Measurements from ENCODE around the gene NRCAM.
A peak's percentile ranks its signal among the peaks of the same experiment; 100 is the strongest.

Gene NRCAM

DNA sequence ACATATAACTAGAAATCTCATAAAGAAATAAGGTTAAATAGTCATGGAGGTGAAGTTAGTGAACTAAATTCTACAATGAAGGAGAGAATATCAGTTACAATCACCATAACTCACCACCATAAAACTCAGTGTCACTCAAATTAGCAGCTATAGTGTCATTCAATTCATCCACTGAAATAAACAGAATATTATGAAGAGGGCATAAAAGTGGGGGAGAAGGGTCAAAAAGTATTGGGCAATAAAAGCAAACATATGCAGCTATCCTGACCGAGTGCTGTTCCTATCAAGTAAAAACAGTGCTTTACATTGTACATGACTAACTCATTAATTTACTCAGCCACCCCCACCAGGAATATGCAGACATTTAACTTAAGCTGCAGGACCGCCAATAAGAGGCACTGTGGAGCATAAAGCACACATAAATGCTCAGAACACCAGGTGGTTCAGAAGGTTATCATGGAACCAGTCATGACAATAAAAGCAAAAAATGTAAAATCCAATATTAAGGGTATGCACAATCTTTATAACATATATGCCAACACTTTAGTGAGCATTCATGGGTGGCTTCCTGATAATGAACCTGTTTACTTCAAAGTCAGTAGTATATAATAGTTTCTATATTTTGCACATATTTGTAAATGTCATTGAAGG lies 230.6 kb downstream of the NRCAM start:
- TF ChIP-seq, protein P1, sequence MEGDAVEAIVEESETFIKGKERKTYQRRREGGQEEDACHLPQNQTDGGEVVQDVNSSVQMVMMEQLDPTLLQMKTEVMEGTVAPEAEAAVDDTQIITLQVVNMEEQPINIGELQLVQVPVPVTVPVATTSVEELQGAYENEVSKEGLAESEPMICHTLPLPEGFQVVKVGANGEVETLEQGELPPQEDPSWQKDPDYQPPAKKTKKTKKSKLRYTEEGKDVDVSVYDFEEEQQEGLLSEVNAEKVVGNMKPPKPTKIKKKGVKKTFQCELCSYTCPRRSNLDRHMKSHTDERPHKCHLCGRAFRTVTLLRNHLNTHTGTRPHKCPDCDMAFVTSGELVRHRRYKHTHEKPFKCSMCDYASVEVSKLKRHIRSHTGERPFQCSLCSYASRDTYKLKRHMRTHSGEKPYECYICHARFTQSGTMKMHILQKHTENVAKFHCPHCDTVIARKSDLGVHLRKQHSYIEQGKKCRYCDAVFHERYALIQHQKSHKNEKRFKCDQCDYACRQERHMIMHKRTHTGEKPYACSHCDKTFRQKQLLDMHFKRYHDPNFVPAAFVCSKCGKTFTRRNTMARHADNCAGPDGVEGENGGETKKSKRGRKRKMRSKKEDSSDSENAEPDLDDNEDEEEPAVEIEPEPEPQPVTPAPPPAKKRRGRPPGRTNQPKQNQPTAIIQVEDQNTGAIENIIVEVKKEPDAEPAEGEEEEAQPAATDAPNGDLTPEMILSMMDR (IDR thresholded peaks at IDR 0.05; ENCODE audit: low read length, missing control alignments), result no peak
- no peak overlapping the region for H3K4me3 ChIP-seq (replicated peaks; ENCODE audit: low read depth, low read length)
- DNase-seq (ENCODE audit: low read depth), result no peak

DNA sequence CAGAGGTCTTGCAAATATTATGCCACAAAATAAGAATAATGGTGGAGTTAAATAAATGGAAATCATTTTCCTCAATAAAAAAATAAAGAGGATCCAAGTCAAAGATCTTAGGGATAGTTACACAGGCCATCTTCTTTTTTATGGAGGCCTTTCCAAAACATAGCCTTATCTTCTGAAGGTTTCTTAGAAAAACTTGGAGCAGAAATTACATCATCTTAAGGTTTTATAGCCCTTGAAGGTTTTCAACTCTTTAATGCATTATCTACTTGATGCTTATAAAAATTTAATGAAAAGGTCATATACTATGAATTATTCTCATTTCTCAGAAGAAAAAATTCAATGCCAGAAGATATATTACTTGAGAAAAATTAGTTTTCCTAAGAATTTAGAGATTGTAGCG lies 231.8 kb downstream of the NRCAM start:
- H3K4me3 ChIP-seq (replicated peaks; ENCODE audit: low read depth, low read length), result no peak overlapping the region
- TF ChIP-seq, protein P1 (IDR thresholded peaks at IDR 0.05; ENCODE audit: low read length, missing control alignments), result no peak
- no peak for DNase-seq (ENCODE audit: low read depth)

DNA sequence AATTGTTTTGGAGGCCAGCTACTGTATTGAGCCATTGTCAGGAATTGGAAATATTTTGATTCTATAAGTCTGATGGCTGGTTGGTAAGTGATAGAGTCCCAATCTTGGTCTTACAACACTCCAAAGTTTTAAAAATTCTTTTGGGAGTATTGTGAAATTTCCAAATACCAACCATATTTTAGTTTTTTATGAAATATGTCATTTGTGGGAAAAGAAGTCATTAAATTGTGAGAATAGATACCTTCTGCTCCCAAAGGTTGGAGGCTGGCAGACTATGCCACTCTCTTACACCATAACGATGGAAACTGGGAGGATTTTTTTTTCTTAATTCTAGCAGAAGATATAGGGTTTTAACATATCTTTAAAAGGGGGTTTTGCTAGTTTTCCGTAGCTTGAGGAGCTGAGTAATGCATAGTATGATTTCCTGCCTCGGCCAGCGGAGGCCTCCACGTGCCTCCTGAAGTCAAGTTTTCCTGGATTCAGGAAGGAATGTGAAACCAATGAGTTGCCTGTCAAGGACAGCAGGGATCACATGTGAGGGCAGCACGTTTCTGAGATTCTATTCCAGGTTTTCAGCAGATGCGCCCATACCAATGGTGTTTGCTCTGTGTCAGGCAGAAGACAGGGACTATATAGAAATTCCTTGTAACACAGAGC lies 233.9 kb downstream of the NRCAM start:
- peak; percentile 80 for DNase-seq (ENCODE audit: low read depth)
- TF ChIP-seq, protein P1 (IDR thresholded peaks at IDR 0.05; ENCODE audit: low read length, missing control alignments), result peak; percentile 16
- H3K4me3 ChIP-seq (replicated peaks; ENCODE audit: low read depth, low read length), result no peak overlapping the region

DNA sequence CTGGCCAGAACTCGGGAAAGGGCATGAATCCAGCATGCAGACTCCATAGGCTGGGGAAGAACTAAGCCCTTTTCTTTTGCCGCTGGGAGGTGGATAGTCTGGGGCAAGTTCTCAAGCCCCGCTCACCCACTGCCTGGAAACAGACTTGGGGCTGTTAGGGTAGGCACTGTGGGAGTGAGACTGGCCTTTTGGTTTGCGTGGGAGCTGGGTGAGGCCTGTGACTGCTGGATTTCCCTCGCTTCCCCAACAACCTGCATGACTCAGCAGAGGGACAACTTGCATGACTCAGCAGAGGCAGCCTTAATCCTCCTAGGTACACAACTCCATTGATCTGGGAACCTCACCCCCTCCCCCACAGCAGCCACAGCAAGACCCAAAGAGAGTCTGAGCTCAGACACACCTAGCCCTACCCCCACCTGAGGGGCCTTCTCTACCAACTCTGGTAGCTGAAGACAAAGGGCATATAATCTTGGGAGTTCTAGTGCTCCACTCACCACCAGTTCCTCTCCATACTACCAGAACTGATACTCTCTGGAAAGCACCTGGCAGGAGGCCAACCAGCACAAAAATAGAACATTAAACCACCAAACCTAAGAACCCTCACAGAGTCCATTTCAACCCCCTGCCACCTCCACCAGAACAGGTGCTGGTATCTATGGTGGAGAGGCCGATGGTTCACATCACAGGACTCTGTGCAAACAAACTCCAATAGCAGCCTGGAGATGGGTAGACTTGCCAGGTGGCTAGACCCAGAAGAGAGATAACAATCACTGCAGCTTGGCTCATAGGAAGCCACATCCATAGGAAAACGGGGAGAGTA lies 244.6 kb downstream of the NRCAM start:
- TF ChIP-seq, protein P1 (IDR thresholded peaks at IDR 0.05; ENCODE audit: low read length, missing control alignments), result no peak
- H3K4me3 ChIP-seq (replicated peaks; ENCODE audit: low read depth, low read length), result no peak overlapping the region
- DNase-seq (ENCODE audit: low read depth), result peak; percentile 85

DNA sequence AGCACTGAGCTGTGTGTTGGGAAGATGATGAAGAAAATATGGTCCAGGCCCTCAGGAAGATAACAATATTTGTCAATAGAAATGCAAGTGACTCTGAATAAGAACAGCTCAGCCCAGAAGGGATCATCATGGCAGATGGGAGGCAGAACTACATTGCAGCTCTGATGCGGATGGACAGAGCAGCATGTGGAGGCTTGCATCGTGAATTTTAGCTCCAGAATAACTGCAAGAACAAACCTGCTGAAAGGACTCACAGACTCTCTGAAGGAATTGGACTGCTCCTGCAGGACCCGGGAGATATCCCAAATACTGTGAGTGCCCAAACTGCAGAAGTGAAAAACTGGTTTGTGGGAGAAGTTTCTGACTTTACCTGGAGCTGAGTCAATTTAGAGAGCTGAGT lies 245.4 kb downstream of the NRCAM start:
- TF ChIP-seq, protein P1 (IDR thresholded peaks at IDR 0.05; ENCODE audit: low read length, missing control alignments), result no peak
- no peak overlapping the region for H3K4me3 ChIP-seq (replicated peaks; ENCODE audit: low read depth, low read length)
- DNase-seq (ENCODE audit: low read depth), result no peak

DNA sequence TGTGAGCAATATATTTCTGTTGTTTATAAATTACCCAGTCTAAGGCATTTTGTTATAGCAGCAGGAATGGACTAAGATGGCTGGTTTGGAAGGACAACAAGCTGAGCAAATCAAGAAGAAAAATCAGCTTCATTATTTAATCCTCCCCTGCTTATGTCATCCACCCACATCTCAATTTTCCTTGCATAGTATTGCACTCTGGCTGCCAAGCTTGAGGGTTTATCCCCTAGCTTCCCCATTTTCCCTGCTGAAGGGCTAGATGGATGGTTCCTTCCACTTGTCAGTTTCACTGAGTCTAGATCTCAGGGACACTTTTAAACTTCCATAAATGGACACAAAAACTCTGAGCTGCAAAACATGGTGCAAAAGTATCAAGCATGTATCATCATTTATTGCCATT lies 250.9 kb downstream of the NRCAM start:
- no peak for DNase-seq (ENCODE audit: low read depth)
- no peak overlapping the region for H3K4me3 ChIP-seq (replicated peaks; ENCODE audit: low read depth, low read length)
- TF ChIP-seq, protein P1 (IDR thresholded peaks at IDR 0.05; ENCODE audit: low read length, missing control alignments), result no peak

All from fibroblast of pulmonary artery (primary cell).